H9 (cell line): Measurements from ENCODE around the gene SLC19A1. TPM values are rescaled to one million over a fixed set of nuclear protein-coding genes. Genes with fewer than 3 reads are reported as not detected.

Source experiments
- DNase-seq: peaks from one replicate; pipeline ENCODE4 v3.0.0-alpha.2; 2017
- H2AFZ ChIP-seq: one replicate; pipeline ENCODE4 v1.6.1; 2013; ENCODE audit warnings: mild to moderate bottlenecking, low read length, control low read depth, moderate library complexity
- H2AK5ac ChIP-seq: 2 replicates; pipeline ENCODE4 v1.6.1; 2013; ENCODE audit warnings: low read length, control low read depth, mixed read lengths; ENCODE audit not compliant: insufficient read length
- H2BK120ac ChIP-seq: one replicate; pipeline ENCODE4 v1.6.1; 2013; ENCODE audit warnings: low read depth, mild to moderate bottlenecking, low read length, control low read depth, inconsistent platforms; ENCODE audit not compliant: poor library complexity, severe bottlenecking
- H2BK12ac ChIP-seq: 2 replicates; pipeline ENCODE4 v1.6.1; 2013; ENCODE audit warnings: low read length, control low read depth, mixed read lengths, low read depth; ENCODE audit not compliant: insufficient read length
- H2BK15ac ChIP-seq: 2 replicates; pipeline ENCODE4 v1.6.1; 2013; ENCODE audit warnings: low read depth, low read length, control low read depth
- H2BK20ac ChIP-seq: one replicate; pipeline ENCODE4 v1.6.1; 2013; ENCODE audit warnings: low read depth, mild to moderate bottlenecking, low read length, control low read depth, inconsistent platforms; ENCODE audit not compliant: poor library complexity, severe bottlenecking
- H2BK5ac ChIP-seq: 2 replicates; pipeline ENCODE4 v1.6.1; 2013; ENCODE audit warnings: low read length, control low read depth, mixed read lengths; ENCODE audit not compliant: insufficient read length
- H3K14ac ChIP-seq: 2 replicates; pipeline ENCODE4 v1.6.1; 2013; ENCODE audit warnings: low read length, control low read depth; ENCODE audit not compliant: insufficient read depth
- H3K18ac ChIP-seq: 2 replicates; pipeline ENCODE4 v1.6.1; 2013; ENCODE audit warnings: low read depth, mild to moderate bottlenecking, mixed read lengths, low read length, control low read depth; ENCODE audit not compliant: insufficient read length
- H3K23ac ChIP-seq: 2 replicates; pipeline ENCODE4 v1.6.1; 2013; ENCODE audit warnings: low read length, control low read depth, mixed read lengths, low read depth; ENCODE audit not compliant: insufficient read length
- H3K23me2 ChIP-seq: 2 replicates; pipeline ENCODE4 v1.6.1; 2013; ENCODE audit warnings: low read depth, mild to moderate bottlenecking, mixed read lengths, low read length, control low read depth; ENCODE audit not compliant: insufficient read length, poor library complexity, severe bottlenecking
- H3K27ac ChIP-seq: 2 replicates; pipeline ENCODE4 v1.5.1; 2013; ENCODE audit warnings: low read length, control low read depth, mixed read lengths, low read depth; ENCODE audit not compliant: insufficient read length
- H3K27me3 ChIP-seq: 2 replicates; pipeline ENCODE4 v1.6.1; 2013; ENCODE audit warnings: low read length, control low read depth, inconsistent platforms; ENCODE audit not compliant: insufficient read depth
- H3K4ac ChIP-seq: 2 replicates; pipeline ENCODE4 v1.6.1; 2013; ENCODE audit warnings: low read depth, mild to moderate bottlenecking, control low read depth, inconsistent platforms, low read length, moderate library complexity
- H3K4me1 ChIP-seq: 2 replicates; pipeline ENCODE4 v1.6.1; 2013; ENCODE audit warnings: low read length, control low read depth, inconsistent platforms; ENCODE audit not compliant: insufficient read depth
- H3K4me2 ChIP-seq: 2 replicates; pipeline ENCODE4 v1.6.1; 2013; ENCODE audit warnings: low read length, control low read depth, mixed read lengths; ENCODE audit not compliant: insufficient read length, insufficient read depth
- H3K56ac ChIP-seq: 2 replicates; pipeline ENCODE4 v1.6.1; 2013; ENCODE audit warnings: low read depth, mild to moderate bottlenecking, mixed read lengths, low read length, control low read depth; ENCODE audit not compliant: insufficient read length
- H3K79me1 ChIP-seq: 2 replicates; pipeline ENCODE4 v1.6.1; 2013; ENCODE audit warnings: low read depth, mild to moderate bottlenecking, moderate library complexity, low read length, control low read depth, inconsistent platforms; ENCODE audit not compliant: insufficient read depth, poor library complexity, severe bottlenecking
- H3K79me2 ChIP-seq: 2 replicates; pipeline ENCODE4 v1.6.1; 2013; ENCODE audit warnings: low read length, control low read depth, inconsistent platforms; ENCODE audit not compliant: insufficient read depth
- H3K9ac ChIP-seq: 2 replicates; pipeline ENCODE4 v1.6.1; 2013; ENCODE audit warnings: low read length, control low read depth, mixed read lengths; ENCODE audit not compliant: insufficient read length; ENCODE audit errors: extremely low read depth
- H3K9me3 ChIP-seq: one replicate; pipeline ENCODE4 v1.6.1; 2013; ENCODE audit warnings: low read depth, low read length, inconsistent platforms; ENCODE audit not compliant: control insufficient read depth
- H3T11ph ChIP-seq: one replicate; pipeline ENCODE4 v1.6.1; 2013; ENCODE audit warnings: mild to moderate bottlenecking, low read length, control low read depth, inconsistent platforms
- H4K20me1 ChIP-seq: one replicate; pipeline ENCODE4 v1.6.1; 2013; ENCODE audit not compliant: control insufficient read depth, insufficient read length, insufficient read depth
- H4K5ac ChIP-seq: 2 replicates; pipeline ENCODE4 v1.6.1; 2013; ENCODE audit warnings: low read depth, mild to moderate bottlenecking, mixed read lengths, low read length, control low read depth; ENCODE audit not compliant: insufficient read length
- H4K8ac ChIP-seq: replicated peaks from 2 replicates; pipeline ENCODE4 v1.6.1; 2013; ENCODE audit warnings: low read length, control low read depth, mixed read lengths, low read depth; ENCODE audit not compliant: insufficient read length
- H4K91ac ChIP-seq: 2 replicates; pipeline ENCODE4 v1.6.1; 2013; ENCODE audit warnings: low read depth, mild to moderate bottlenecking, moderate library complexity, mixed read lengths, low read length, control low read depth; ENCODE audit not compliant: insufficient read length
- H3K27ac Mint-ChIP-seq, 3 experiments: 2 replicates in 2 of 3; 3 replicates in 1 of 3; pipeline ENCODE4 v1.8.0; 2020 to 2021; ENCODE audit warnings: mixed read lengths in 3 of 3, mild to moderate bottlenecking in 1 of 3, moderate library complexity in 1 of 3
- H3K27me3 Mint-ChIP-seq: 2 replicates; pipeline ENCODE4 v1.8.0; 2021; ENCODE audit warnings: low read depth, mild to moderate bottlenecking, moderate library complexity, mixed read lengths
- H3K36me3 Mint-ChIP-seq, 3 experiments: 2 replicates in 2 of 3; 3 replicates in 1 of 3; pipeline ENCODE4 v1.8.0; 2020 to 2021; ENCODE audit warnings: low read depth in 3 of 3, mixed read lengths in 3 of 3; ENCODE audit not compliant: insufficient read depth in 1 of 3
- H3K4me1 Mint-ChIP-seq, 2 experiments: 2 replicates each; pipeline ENCODE4 v1.8.0; 2020; ENCODE audit warnings: mixed read lengths in 2 of 2
- H3K4me3 Mint-ChIP-seq, 2 experiments: 2 replicates in 1 of 2; 3 replicates in 1 of 2; pipeline ENCODE4 v1.8.0; 2020 to 2021; ENCODE audit warnings: mild to moderate bottlenecking in 2 of 2, mixed read lengths in 2 of 2, moderate library complexity in 1 of 2
- H3K9me3 Mint-ChIP-seq, 2 experiments: 2 replicates in 1 of 2; 3 replicates in 1 of 2; pipeline ENCODE4 v1.8.0; 2020; ENCODE audit warnings: mild to moderate bottlenecking in 2 of 2, mixed read lengths in 2 of 2, moderate library complexity in 1 of 2
- CTCF ChIP-seq: fragments of 200-600 bp; sonication (generic); conservative IDR thresholded peaks from 3 replicates; pipeline ENCODE4 v1.8.0; 2021; ENCODE audit warnings: antibody characterized with exemption, mild to moderate bottlenecking
- WGBS: extraction: QIAGEN DNeasy Blood & Tissue Kit; methylation state at CpG from one replicate; pipeline ENCODE4 v1.1.7; 2013; ENCODE audit warnings: missing lambda C conversion rate, low lambda C conversion rate, mixed read lengths; ENCODE audit not compliant: insufficient read length; ENCODE audit errors: extremely low coverage; 5-methylcytosine and 5-hydroxymethylcytosine counted together
- total RNA-seq: library from RNA; stranded (reverse); gene quantifications from 2 replicates; pipeline ENCODE4 v1.2.1, GENCODE V29; 2021

Gene SLC19A1
- total RNA-seq, 1 experiment from 2014 or later, result 32.4 TPM

- H3K23me2 ChIP-seq, result no peaks in the 10 kb centered on the region
- H2BK15ac ChIP-seq, result no peak overlapping the region
- H3K4me1 ChIP-seq, result no peaks in the 10 kb centered on the region
- no peaks in the 10 kb centered on the region for H3K79me1 ChIP-seq
- H4K8ac ChIP-seq, result no peak overlapping the region
- no peak overlapping the region for H2AFZ ChIP-seq
- H3K9me3 ChIP-seq, result no peaks in the 10 kb centered on the region
- no peaks in the 10 kb centered on the region for H4K20me1 ChIP-seq
- no peak overlapping the region for H3K14ac ChIP-seq
- Mint-ChIP-seq H3K4me3 (no peak overlapping the region), H3K9me3 (peaks cover 0 to 2% of the 10 kb centered on the region in 2 experiments; a peak in 1 of 5 replicates), H3K36me3 (peaks cover 18 to 55% (median 35%) of the 10 kb centered on the region in 3 experiments), H3K27ac (no peak overlapping the region), H3K4me1 (peaks cover 14 to 18% of the 10 kb centered on the region in 2 experiments), H3K27me3 (no peaks in the 10 kb centered on the region)
- no peak overlapping the region for H3K4me2 ChIP-seq
- H2BK20ac ChIP-seq, result no peak overlapping the region
- no CpG with 5 or more reads among the region's 25 CpGs for WGBS
- DNase-seq, result no peak
- H3K79me2 ChIP-seq, result no peaks in the 10 kb centered on the region
- H2AK5ac ChIP-seq, result no peak overlapping the region
- H2BK12ac ChIP-seq, result no peak overlapping the region
- H3K4ac ChIP-seq, result no peak overlapping the region
- H3K23ac ChIP-seq, result no peak overlapping the region
- TF ChIP-seq CTCF, result no peak
- H4K5ac ChIP-seq, result no peak overlapping the region
- H2BK5ac ChIP-seq, result no peak overlapping the region
- no peak overlapping the region for H4K91ac ChIP-seq
- H3T11ph ChIP-seq, result no peak overlapping the region
- H2BK120ac ChIP-seq, result no peak overlapping the region
- no peak overlapping the region for H3K27ac ChIP-seq
- no peaks in the 10 kb centered on the region for H3K27me3 ChIP-seq
- H3K9ac ChIP-seq, result no peak overlapping the region
- H3K18ac ChIP-seq, result no peak overlapping the region
- H3K56ac ChIP-seq, result no peak overlapping the region
Observed at GRCh38 chr21:45485686-45486442, 56.4 kb downstream of the SLC19A1 start.
